ENCODE results near the gene CEBPZOS. TPM values are rescaled to one million over a fixed set of nuclear protein-coding genes. Genes with fewer than 3 reads are reported as not detected.
"Not testable (repeated sequence)": the region's sequence is repeated elsewhere in the genome, so short reads cannot be mapped to it uniquely, and the experiment has no call there.

CEBPZOS gene
- total and polyA plus RNA-seq, 7 donors: 23.0 to 42.2 (median 36.9) TPM

DNA sequence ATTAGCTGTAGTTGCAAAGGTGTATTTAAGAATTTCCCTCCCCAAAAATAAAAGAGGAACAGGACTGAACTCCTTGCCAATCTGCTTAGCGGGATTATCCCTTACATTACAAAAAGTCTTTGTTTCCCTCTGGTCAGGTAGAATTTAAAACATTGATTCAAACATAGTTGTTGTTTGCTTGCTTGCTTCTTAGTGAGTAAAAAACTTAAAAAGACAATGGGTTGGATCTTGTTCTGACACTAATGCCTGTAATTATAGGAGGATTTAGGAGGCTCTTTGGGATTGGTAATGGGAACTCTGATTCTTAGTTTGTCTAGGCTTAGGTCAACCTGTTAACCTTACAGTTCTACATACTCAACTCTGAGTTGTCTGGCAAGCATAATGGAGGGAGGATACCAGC lies 3.7 kb upstream of the CEBPZOS start:
- TF ChIP-seq EP300 (IDR thresholded peaks at IDR 0.05): no peak
- TF ChIP-seq POLR2AphosphoS5 (IDR thresholded peaks at IDR 0.05): no peak
- TF ChIP-seq POLR2A (IDR thresholded peaks at IDR 0.05): no peak
- TF ChIP-seq, protein P1, sequence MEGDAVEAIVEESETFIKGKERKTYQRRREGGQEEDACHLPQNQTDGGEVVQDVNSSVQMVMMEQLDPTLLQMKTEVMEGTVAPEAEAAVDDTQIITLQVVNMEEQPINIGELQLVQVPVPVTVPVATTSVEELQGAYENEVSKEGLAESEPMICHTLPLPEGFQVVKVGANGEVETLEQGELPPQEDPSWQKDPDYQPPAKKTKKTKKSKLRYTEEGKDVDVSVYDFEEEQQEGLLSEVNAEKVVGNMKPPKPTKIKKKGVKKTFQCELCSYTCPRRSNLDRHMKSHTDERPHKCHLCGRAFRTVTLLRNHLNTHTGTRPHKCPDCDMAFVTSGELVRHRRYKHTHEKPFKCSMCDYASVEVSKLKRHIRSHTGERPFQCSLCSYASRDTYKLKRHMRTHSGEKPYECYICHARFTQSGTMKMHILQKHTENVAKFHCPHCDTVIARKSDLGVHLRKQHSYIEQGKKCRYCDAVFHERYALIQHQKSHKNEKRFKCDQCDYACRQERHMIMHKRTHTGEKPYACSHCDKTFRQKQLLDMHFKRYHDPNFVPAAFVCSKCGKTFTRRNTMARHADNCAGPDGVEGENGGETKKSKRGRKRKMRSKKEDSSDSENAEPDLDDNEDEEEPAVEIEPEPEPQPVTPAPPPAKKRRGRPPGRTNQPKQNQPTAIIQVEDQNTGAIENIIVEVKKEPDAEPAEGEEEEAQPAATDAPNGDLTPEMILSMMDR (IDR thresholded peaks at IDR 0.05): no peak
- WGBS, 2 donors: 93 to 97% methylated on average over 1 of the region's 1 CpG
- Histone ChIP-seq H3K36me3 (no peaks in the 10 kb centered on the region), H3K4me3 (no peak overlapping the region), H3K27ac (no peak overlapping the region), H3K4me1 (peaks cover 0 to 9% (median 6%) of the 10 kb centered on the region in 4 donors), H3K27me3 (no peaks in the 10 kb centered on the region), H3K9me3 (no peaks in the 10 kb centered on the region)
- intact Hi-C loops (cut with DNase I): no loop called here
- DNase-seq: no peak

- H3K36me3 ChIP-seq: peaks cover 0 to 12% (median 0%) of the 10 kb centered on the region in 4 donors
- intact Hi-C loops (cut with DNase I): loop anchor here (2.0 to 5.0 kb wide), 2 partner anchors 35 to 39 kb away; partner anchors contain the start of genes CEBPZ, EIF2AK2 and NDUFAF7
- 76 to 82% methylated on average over 20 of the region's 20 CpGs for WGBS, 2 donors
- H3K4me3 ChIP-seq: peak overlapping the region; percentile 81 to 91 (median 84)
- DNase-seq, H3K9me3 ChIP-seq, H3K27me3 ChIP-seq: not testable (repeated sequence)
- peak overlapping the region; percentile 89 to 94 (median 91) for H3K27ac ChIP-seq
- H3K4me1 ChIP-seq: peaks cover 0 to 15% (median 12%) of the 10 kb centered on the region in 4 donors
Measured at GRCh38 chr2:37195862-37196319, 405 bp upstream of the CEBPZOS start.

DNA sequence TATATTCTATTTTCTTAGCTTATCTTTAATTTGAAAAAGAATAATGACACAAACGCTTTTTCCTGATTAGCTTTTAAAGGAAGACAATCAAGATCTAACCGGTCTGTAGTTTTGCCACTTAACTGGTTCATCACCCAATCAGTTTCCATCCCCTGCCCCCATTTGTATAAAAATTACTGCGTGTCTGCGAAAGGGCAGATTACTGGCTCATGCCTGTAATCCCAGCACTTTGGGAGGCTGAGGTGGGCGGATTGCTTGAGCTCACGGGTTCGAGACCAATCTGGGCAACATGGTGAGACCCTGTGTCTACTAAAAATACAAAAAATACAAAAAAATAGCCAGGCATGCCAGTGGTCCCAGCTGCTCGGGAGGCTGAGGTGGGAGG lies 2.4 kb downstream of the CEBPZOS start:
- H3K27me3 ChIP-seq: no peaks in the 10 kb centered on the region
- 94% methylated on average over 8 of the region's 8 CpGs for WGBS, 2 donors
- intact Hi-C loops (cut with DNase I): loop anchor here (5.0 kb wide), 1 partner anchor 41 kb away; the partner anchor contains the start of gene EIF2AK2
- peaks cover 2 to 40% (median 13%) of the 10 kb centered on the region in 4 donors for H3K36me3 ChIP-seq
- H3K4me3 ChIP-seq: no peak overlapping the region
- H3K27ac ChIP-seq: no peak overlapping the region
- DNase-seq: no peak
- TF ChIP-seq POLR2A (IDR thresholded peaks at IDR 0.05) (no peak), POLR2AphosphoS5 (IDR thresholded peaks at IDR 0.05) (no peak), EP300 (IDR thresholded peaks at IDR 0.05) (no peak)
- TF ChIP-seq, protein P1 (IDR thresholded peaks at IDR 0.05): no peak
- peaks cover 0 to 15% (median 12%) of the 10 kb centered on the region in 4 donors for H3K4me1 ChIP-seq
- H3K9me3 ChIP-seq: no peaks in the 10 kb centered on the region

- Histone ChIP-seq H3K4me3 (no peak overlapping the region), H3K9me3 (no peaks in the 10 kb centered on the region), H3K27ac (no peak overlapping the region), H3K27me3 (no peaks in the 10 kb centered on the region), H3K36me3 (peaks cover 17 to 64% (median 27%) of the 10 kb centered on the region in 4 donors), H3K4me1 (peaks cover 0 to 15% (median 12%) of the 10 kb centered on the region in 4 donors)
- no peak for DNase-seq
- 78 to 90% methylated on average over 1 of the region's 1 CpG for WGBS, 2 donors
- TF ChIP-seq EP300 (IDR thresholded peaks at IDR 0.05) (no peak), POLR2A (IDR thresholded peaks at IDR 0.05) (no peak), POLR2AphosphoS5 (IDR thresholded peaks at IDR 0.05) (no peak)
- TF ChIP-seq, protein P1 (IDR thresholded peaks at IDR 0.05): no peak
- intact Hi-C loops (cut with DNase I): no loop called here
Measured at GRCh38 chr2:37201208-37201607, 4.9 kb downstream of the CEBPZOS start.

GRCh38 chr2:37201766-37202165 lies 5.5 kb downstream of the CEBPZOS start:
- 81 to 82% methylated on average over 1 of the region's 1 CpG for WGBS, 2 donors

More at GRCh38 chr2:37201766-37202165, 5.5 kb downstream of the CEBPZOS start:
- DNase-seq: no peak
- no peaks in the 10 kb centered on the region for H3K9me3 ChIP-seq
- peaks cover 0 to 15% (median 12%) of the 10 kb centered on the region in 4 donors for H3K4me1 ChIP-seq
- peaks cover 17 to 70% (median 33%) of the 10 kb centered on the region in 4 donors for H3K36me3 ChIP-seq
- no peak overlapping the region for H3K27ac ChIP-seq
- no peaks in the 10 kb centered on the region for H3K27me3 ChIP-seq
- intact Hi-C loops (cut with DNase I): no loop called here
- TF ChIP-seq POLR2A (IDR thresholded peaks at IDR 0.05) (no peak), EP300 (IDR thresholded peaks at IDR 0.05) (no peak), POLR2AphosphoS5 (IDR thresholded peaks at IDR 0.05) (no peak)
- TF ChIP-seq, protein P1 (IDR thresholded peaks at IDR 0.05): no peak
- H3K4me3 ChIP-seq: no peak overlapping the region

Measured in sigmoid colon (tissue), 7 donors.